Lung microvascular endothelial cell (primary cell): ENCODE measurements around the gene SGPL1. TPM values are rescaled to one million over a fixed set of nuclear protein-coding genes. Genes with fewer than 3 reads are reported as not detected.

Experiments used
- DNase-seq, 2 donors: peaks; one replicate each; pipeline versions ENCODE4 v3.0.0 to v3.0.0-alpha.2; 2010; ENCODE audit warnings: low read depth in 2 of 2
- total RNA-seq: library from RNA; depleted of rRNA; stranded (reverse); fragments of >200 nt; gene quantifications from 2 replicates; pipeline ENCODE4 v1.2.1, GENCODE V29; 2014

SGPL1 gene
- total RNA-seq, 1 donor from 2014 or later: 16.5 TPM

DNA sequence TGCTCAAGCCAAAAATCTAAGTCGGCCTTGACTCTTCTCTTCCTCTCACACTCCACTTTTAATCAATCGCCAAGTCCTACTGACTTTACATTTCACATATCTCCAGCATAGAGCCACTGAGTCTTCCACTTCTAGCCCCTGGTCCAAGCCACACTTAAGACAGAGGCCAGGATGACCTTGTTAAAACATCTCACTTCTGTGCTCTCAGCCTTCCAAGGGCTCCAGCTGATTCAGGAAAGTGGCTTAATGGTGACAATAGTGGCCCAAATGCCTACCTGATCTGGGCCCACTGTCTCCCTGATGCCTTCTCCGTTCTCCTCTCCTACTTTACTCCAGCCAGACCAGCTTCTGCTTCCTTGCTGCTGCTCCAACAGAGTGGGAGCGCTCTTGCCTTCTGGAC is 35.0 kb upstream of the SGPL1 start:
- no peak for DNase-seq

DNA sequence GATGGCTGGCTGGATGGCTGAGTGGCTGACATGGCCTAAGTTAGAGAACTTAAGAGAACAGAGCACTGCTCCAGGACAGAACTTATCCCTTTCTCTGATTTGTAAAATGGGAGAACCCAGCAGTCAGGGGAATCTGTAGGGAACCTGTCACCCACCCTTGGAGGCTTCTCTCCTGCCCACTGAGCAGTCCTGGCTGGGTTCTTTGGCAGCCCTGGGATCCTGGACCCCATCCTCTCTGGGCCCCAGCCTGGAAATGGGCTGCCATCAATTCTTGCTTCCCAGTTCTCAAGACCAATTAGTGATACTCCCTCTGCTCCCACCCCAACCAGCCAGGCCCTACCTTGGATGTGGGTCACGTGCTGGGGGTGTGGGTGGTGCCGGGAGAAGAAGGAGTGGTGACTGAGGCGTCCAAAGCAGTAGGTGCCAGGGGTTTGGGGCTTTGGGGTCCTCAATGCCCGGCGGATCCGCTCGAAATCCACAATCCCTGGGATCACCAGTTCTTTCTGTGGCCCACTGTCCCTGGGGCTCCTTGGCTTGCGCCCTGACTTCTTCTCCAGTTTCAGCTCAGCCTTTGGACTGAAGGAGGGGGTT is 34.2 kb upstream of the SGPL1 start:
- no peak for DNase-seq

DNA sequence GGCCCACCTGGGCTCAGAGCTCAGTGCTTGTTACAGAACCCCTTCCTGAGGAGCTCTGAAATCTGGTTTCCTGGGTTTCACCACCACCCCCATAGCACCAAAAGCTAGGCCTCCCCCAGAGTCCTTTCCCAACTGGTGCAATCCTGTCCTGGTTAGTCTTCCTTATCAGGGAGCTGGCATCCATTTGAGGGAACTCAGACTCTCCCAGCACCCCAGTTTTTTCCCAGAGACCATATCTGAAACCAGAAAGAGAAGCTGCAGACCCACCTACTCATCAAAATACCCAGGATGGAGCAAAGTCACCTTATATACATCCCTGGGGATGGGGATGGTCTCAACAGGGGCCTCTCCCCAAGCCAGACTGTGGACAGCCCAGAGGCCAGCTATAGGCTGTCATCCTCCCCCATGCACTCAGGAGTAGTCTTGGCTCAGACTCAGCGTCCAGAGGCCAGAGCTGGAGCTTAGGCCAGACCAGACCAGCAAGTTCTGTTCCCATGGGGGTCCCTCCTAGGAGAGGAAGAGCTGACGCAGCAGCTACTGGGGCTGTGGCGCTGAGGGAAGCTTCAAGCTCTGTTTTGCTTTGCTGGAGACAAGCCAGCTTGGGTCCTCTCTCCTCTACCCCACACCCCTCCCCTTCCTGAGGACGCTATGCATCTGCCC is 33.5 kb upstream of the SGPL1 start:
- DNase-seq: no peak

DNA sequence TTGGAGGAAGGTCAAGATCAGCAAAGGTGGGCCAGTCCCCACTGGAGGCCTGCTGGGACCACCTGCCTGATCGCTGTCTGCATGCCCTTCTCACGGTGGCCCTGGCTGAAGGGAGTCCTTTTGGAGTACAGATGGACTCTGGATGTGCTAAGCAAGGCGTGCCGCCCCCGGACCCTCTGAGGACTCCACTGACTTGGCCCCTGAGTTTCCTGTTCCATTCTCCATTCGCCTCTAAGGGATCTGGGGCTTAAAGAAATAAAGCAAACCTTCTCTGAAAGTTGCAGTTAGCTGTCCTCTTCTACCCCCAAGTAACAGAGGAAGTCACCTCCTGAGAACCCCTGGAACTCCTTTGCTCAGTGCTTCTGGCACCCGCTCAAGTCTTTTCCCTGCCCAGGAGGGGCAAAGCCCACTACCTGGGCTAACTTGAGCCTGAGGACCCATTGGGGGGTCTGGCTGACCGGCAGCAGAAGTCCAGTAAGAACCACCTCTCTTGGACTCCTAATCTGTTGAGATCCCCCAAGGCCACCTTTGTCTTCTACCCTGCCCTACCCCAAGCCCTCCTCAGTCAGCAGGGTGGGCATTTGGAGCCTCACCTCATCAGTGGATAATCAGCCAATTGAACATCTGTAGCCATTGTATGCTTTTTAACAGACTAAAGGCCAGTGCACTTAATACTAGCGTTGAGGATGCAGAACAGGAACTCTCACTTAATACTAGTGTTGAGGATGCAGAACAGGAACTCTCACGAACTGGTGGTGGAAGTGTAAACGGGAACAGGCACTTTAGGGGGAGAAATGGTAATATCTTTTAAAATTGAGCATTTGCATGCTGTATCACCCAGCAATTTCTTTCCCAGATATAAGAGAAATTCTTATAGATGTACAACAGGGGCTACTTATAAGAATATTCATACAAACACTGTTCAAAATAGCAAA is 32.7 kb upstream of the SGPL1 start:
- DNase-seq: no peak

DNA sequence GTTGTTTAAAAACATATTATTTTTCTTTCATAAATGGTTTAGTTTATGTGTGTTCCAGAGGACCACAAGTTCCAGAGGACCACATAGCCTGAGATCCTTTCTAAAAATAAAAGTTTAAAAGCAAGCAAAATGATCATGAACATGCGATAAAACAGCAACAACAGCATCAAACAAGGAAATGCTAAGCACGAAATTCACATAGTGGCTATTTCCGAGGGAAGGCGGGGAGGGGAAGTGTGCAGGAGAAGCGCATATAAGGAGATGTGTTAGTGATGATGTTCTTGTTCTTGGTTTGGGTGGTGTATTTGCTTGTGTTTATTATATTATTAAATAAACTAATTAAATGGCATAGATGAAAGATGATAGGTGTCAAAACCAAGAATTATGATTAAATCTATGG is 31.7 kb upstream of the SGPL1 start:
- no peak for DNase-seq

DNA sequence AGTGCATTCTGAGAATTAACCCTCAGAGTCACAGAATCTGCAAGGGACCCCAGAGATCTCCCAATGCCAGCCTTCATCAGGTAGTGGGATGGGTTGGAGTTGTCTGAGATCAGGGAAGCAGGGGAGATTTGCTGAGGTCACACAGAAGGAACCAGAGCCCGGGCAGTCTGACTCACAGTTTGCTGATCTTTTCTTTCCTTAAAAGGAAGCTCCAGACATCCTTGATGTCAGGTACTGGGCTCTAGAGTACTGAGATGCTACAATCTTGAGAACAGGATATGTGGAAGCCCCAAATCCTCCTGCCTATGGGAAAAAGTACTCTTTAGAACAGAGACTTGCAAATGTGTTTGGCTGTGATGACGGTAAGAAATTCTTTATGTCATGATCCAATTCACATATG is 31.3 kb upstream of the SGPL1 start:
- no peak for DNase-seq

DNA sequence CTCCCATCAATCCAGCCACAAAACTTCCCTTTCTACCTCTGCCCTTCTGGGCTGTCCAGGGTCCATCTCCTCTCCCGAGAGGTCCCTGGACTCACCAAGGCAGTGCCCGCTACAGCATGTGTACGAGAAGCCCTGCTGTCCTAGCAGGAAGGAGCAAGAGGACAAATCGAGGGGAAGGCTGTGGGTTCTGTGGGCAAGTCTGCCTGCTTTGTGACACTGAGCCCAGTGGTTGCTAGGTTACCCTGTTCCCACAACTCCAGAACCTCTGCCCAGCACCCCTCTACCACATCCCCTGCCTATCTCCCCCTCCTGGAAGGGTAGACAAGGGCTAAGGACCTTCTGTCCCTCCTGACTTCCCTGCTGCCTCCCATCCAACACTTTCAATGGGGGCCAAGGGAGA is 30.6 kb upstream of the SGPL1 start, which contains the start of gene TBATA:
Gene TBATA (minus strand): TSS at position 188 of the 400 bp plus-strand sequence. CDS start 1,998 bp downstream, outside the sequence.
- DNase-seq: no peak

DNA sequence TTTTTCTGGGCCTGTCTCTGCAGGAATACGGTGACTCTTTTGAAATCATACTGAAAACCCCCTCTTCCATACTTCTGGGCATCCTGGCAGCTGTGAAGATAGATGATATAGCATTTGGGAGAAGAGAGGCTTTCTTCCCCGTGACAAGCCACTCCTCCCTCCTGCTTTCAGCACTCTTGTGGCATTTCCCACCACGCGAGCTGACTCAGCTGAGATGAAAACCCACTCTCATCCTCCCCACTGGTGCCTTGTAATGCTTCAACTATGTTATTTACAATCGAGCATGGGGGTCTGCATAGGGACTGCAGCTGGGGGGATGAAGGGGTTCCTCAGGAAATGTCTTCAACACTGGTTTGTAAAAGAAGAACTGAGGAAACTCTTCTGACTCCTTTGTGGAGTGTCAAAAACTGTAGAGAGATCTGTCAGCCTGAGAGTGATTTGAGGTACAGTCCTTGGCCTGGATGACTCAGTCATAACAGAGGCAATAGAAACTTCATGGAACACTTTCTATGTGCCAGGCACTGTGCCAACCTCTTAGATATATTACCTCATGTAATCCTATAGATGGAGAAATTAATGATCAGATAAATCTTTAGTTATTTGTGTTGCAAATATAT is 28.8 kb upstream of the SGPL1 start:
- peak in 1 of 2 donors; percentile 11 for DNase-seq

DNA sequence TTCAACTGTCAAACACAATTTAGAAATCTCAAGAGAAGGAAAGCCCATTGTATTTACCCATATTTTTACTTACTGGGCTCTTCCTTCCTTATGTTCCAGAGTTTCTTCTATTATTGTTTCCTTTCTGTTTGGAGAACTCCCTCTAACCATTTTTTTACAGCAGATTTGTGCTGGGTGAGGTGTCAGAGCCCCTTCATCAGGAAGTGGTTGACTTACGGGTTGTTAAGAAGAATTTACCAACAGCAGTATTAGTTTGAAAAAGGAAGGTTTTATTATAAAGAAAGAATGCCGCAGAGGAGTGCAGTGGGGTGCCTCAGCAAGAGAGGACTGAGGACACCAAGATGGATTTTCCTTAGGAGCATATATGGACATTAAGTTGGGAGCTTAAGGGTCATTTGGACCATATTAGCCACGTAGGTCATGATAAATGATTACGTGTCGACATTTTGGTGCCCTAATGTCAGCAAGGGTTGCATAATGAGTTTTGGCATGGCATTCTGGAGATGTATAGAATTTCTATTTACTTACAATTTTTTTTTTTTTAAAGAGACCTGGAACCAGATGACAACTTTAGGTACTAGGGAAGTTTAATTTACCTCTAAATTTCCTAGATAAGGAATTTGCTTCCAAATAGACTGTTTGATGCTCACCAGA is 24.2 kb upstream of the SGPL1 start:
- no peak for DNase-seq

DNA sequence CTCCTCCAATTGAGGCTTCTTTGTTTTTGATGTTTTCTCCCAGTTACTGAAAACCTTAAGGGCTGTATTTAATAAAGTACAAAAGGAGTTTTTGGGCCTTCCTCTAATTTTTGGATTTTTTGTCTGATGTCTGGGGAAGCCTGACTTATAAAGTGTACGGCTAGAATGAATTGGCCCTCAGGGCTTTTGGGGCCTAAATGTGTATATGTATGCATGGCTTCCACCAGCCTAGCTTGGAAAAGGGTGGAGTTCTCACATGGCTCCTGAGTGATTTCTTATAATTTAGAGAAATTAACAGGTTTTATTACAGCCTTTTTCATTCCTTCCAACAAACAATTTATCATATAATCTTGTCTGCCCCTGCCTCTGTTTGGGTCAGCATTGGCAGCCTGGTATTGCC is 20.1 kb upstream of the SGPL1 start:
- DNase-seq: no peak

DNA sequence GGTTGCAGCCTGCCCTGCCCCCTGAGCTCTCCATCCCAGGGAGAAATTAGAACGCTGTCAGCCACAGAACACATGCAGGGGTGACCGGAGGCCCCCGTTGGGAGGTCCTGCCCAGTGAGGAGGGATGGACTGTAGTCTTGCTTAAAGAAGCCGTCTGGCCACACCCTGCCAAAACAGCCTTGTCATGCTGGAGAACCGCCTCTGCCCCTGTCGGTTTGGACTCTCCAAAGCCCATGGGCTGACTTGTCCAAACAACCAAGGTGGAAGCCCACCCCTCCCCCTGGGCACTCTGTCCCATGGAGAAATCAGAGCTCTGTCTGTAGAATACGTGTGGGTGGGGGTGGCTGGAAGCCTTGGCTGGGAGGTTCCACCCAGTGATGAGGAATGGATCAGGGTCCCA is 17.9 kb upstream of the SGPL1 start:
- no peak for DNase-seq

DNA sequence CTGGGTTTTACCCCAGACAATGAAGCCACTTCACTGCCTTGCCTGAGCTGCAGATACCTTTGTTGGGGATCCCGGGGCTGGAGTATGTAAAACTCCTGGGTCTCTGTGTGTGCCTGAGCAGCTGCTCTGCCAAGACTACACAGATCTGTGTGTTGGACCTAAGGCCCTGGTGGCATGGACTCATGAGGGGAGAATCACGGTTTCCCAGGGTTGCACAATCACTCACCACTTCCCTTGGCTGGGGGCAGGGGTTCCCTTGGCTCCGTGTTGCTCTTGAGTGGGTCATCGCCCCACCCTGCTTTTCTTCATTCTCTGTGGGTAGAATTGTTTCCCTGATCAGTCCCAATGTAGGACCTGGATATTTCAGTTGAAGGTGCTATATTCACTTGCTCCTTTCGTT is 16.6 kb upstream of the SGPL1 start:
- no peak for DNase-seq

DNA sequence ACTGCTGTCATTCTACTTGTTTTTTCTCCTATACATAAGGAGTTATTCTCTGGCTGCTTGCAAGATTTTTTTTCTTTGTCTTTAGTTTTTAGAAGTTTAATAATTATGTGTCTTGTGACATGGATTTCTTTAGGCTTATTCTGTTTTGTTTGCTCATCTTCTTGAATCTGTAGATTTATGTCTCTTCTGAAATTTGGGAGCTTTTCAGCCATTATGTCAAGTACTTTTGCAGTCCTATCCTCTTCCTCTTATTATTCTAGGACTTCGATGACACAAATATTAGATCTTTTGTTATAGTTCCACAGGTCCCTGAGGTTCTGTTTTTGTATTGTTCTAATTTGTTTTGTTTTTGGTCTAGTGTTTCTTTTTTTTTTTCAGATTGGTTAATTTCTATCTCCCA is 13.9 kb upstream of the SGPL1 start:
- DNase-seq: no peak

DNA sequence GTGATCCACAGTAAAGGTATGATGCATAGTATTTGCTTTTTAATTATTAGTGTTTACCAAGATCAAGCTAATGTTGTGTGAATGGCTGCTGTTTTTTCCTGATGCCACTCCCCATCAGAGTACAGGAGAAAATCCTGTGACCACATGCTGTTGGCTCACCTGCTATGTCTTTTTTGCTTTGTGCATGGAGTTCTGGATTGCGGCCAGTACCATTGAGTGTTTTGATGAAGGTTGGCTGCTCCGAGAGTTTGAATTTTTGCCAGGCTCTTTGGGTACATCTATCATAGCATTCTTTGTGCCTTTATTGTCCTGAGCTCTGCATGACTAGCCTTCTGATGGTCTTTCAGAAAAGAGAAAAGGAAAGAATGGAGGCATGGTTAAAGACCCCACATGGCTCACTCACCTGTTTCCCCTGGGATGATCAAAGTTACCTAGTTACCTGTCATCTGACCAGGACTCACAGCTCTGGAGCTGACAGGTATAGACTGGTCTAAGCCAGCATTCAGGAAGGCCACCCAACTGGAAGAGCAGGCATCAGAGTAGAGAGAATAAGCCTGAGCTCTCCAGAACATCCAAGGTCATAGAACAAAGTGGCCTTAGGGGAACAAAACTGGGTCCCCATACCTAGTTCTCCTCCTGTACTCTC is 11.8 kb upstream of the SGPL1 start:
- DNase-seq: peak in 1 of 2 donors; percentile 7

DNA sequence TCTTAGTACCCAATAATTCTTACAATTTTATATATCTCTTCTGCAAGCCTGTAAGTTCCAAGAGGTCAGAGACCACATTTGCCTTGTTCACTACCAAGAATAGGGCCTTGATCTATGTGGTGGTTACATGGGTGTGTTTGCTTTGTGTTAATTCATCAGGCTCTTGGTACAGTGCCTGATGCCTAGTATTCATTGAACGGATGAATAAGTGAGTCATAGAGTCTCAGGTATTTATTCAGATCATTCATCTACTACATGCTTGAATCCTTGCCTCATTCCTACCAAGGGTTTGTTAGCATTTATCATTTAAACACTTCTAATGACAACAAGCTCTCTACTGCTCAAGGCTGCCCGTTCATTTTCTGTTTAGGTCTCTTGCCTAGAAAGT is 11.3 kb upstream of the SGPL1 start:
- no peak for DNase-seq

DNA sequence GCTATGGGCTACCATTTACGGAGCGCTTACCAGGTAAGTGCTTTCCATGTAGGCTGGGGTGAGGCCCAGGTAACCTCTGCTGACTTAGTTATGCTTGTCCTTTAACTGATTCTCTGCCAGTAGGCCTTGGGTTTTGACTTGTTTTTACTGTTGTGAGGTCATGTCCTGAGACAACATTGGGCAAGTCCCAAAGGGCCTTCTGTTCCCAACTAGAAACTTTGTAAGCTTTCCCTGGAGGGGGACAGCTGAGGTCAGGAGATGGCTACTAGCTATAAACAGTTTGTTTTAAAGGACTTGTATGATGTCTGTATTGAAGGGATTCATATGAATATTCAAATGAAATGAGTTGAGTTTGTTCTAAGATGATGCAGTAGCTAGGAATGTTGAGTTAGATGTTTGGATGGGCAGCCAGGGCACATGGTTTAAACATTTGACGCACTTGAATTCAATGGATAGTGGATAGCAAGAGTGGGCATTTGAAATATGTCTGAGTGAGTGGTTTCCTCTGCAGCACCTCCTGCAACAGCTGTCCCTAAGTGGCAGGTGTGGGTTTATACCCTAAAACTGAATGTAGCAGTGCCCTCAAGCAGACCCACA is 10.0 kb upstream of the SGPL1 start:
- DNase-seq: no peak

DNA sequence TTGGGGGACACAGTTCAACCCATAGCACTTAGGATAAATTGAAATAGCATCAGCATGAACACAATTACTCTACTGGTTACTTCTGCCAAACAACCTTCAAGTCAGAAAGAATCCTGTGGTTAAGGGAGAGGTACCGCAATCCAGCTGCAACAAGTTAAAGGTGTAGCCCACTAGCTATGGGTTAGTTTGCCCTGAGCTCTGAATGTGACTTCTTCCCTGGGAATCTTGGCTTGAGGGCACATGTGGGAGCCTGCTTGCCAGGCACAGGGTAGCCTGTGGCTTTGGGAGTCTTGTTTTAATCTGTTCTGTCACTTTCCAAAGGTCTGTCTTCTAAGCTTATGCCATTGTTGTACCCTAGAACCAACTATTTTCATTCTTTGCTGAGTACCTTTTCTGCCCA is 8.9 kb upstream of the SGPL1 start:
- no peak for DNase-seq

DNA sequence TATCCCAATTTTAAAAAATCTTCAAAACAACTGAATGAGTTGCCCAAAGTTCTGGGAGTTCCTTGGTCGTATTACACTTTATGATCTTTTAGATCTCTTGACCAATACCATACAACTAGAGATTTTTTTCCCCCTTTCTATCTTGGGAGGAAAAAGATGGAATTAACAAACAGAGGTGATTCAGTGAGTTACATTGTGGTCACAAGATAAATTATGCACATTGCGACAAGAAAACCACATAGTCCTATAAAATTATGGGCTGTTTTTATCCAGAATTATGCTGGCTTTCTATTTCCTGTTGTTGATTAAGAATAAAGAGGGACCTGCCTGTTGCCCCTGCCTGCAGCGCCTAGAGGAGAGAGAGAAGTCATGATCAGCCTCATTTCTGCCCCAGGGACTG is 8.2 kb upstream of the SGPL1 start:
- DNase-seq: no peak

DNA sequence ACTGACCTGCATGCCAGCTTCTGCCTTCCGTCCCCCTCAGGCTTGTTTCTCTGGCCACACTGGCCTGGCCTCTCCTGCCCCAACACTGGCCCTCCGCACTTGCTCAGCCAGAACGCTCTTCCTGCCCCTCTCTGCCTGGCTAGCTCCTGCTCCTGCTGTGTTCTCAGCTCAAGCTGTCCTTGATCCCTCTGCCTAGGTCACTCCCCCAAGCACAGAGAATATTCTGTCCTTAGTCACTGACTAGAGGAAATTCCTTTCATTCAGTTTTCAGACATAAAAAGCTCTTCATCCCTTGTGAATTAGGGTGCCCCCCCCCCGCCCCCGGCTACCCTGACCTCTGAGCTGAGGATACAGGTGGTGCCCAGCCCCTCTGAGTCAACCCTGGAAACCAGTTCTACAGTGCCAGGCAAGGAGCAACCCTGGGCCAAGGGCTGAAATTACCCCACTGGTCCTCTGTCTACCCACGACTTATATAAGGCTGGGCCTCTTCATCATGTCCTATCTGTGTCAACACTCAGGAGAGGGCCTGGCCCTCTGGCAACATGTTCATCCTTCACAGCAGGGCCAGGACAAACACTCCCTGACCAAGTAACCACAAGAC is 6.6 kb upstream of the SGPL1 start:
- DNase-seq: no peak

DNA sequence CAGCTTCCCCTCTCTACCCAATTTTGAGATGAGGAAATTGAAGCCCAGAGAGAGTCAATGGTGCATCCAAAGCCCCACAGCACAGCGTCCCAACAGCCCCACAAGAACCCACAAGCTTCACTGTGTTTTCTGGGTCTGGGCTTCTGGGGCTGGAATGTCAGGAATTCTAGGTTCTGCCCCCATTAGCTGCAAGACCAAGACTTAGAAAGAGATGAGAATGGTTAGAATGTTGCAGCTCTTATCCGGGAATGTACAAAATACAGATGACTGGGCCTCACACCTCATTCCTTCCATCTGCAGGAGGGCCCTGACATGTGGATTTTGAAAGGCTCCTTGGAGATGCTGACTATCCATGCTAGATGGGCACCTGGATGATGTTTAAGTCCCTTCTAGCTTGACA is 6.0 kb upstream of the SGPL1 start:
- no peak for DNase-seq
